Adrenal gland (tissue), 12 donors: ENCODE measurements around the gene FOXP4. TPM values are rescaled to one million over a fixed set of nuclear protein-coding genes. Genes with fewer than 3 reads are reported as not detected.

Experiments
- DNase-seq, 7 donors: peaks; one replicate each; pipeline ENCODE4 v3.0.0-alpha.2; 2019 to 2020
- H3K27ac ChIP-seq, 5 donors: fragments of 200-600 bp; sonication (generic) in 4 of 5; 1 replicate in 3 of 5; 2 replicates in 2 of 5; pipeline versions ENCODE4 v1.5.1 to v1.8.0; 2016 to 2020; ENCODE audit warnings: mild to moderate bottlenecking in 1 of 5
- H3K27me3 ChIP-seq: fragments of 200-600 bp; 2 replicates; pipeline ENCODE4 v1.8.0; 2021
- H3K36me3 ChIP-seq, 2 donors: fragments of 200-600 bp; replicated peaks in 1 of 2; 1 replicate in 1 of 2; 2 replicates in 1 of 2; pipeline versions ENCODE4 v1.5.1 to v1.8.0; 2018 to 2022
- H3K4me1 ChIP-seq, 2 donors: fragments of 200-600 bp; replicated peaks in 1 of 2; 1 replicate in 1 of 2; 2 replicates in 1 of 2; pipeline versions ENCODE4 v1.5.1 to v1.8.0; 2018 to 2021
- H3K4me3 ChIP-seq, 4 donors: fragments of 200-600 bp; sonication (generic) in 3 of 4; one replicate each; pipeline ENCODE4 v1.5.1; 2016 to 2018
- H3K9me3 ChIP-seq, 3 donors: fragments of 200-600 bp; sonication (generic) in 1 of 3; replicated peaks in 1 of 3; 1 replicate in 2 of 3; 2 replicates in 1 of 3; pipeline versions ENCODE4 v1.5.1 to v1.8.0; 2016 to 2021
- POLR2A ChIP-seq, 2 donors: fragments of 450-650 bp; IDR thresholded peaks; one replicate each; pipeline ENCODE4 v1.6.1; 2017; ENCODE audit warnings: antibody characterized with exemption in 2 of 2, mild to moderate bottlenecking in 2 of 2, moderate library complexity in 1 of 2
- WGBS, 4 donors: extraction: QIAGEN DNeasy Blood & Tissue Kit in 2 of 4; methylation state at CpG; one replicate each; pipeline versions ENCODE4 v1.1.5 to v1.1.7; 2013 to 2017; 5-methylcytosine and 5-hydroxymethylcytosine counted together
- intact Hi-C, 2 donors: fragments of 100-400 bp; cut with DNase I; formaldehyde crosslinking; loops; one replicate each; pipeline versions ENCODE4 v1.14.1 to v1.15.0; 2022 to 2023
- polyA plus RNA-seq, 3 donors: library from polyadenylated mRNA; stranded (reverse); fragments of 200-250 nt in 2 of 3; fragments of 350-450 nt in 1 of 3; fragmentation: Illumina TruSeq in 1 of 3; extraction: RNeasy Lipid Tissue Mini Kit (QIAGEN cat#74804) in 1 of 3; gene quantifications; one replicate each; pipeline ENCODE4 v1.2.3, GENCODE V29; 2013 to 2014
- total RNA-seq, 9 donors: library from RNA; depleted of rRNA in 4 of 9; stranded (reverse); fragments of >200 nt in 4 of 9; fragments of 120-200 nt in 1 of 9; fragmentation: NEBNext Ultra II Directional in 1 of 9; extraction: Animal tissue kit (Norgen Biotek cat#: 25700) in 1 of 9; gene quantifications; one replicate each; pipeline versions ENCODE4 v1.1.0 to v1.2.4, GENCODE V29; 2013 to 2023
- TF ChIP-seq, protein P1 (sequence below), 6 experiments: fragments of 450-650 bp in 4 of 6; fragments of 200-600 bp in 2 of 6; sonication (generic) in 1 of 6; IDR thresholded peaks; 1 replicate in 5 of 6; 2 replicates in 1 of 6; pipeline versions ENCODE4 v1.5.1 to v1.8.0; 2016 to 2021; ENCODE audit warnings: antibody characterized with exemption in 6 of 6, mild to moderate bottlenecking in 2 of 6, moderate library complexity in 1 of 6
- donor health status: healthy with polysubstance abuse.
- donor health status: Bipolar disorder and iron deficiency.
- donor health status: DM: yes; HTN: yes; CAD: no.
- donor health status: DM: no; HTN: no; CAD: no.
- donor health status: DM: no; HTN: no; CAD: no.
- donor health status: DM: yes; HTN: yes; CAD: no.

The FOXP4 gene
- total and polyA plus RNA-seq, 12 donors = 1.6 to 18.2 (median 11.3) TPM

DNA sequence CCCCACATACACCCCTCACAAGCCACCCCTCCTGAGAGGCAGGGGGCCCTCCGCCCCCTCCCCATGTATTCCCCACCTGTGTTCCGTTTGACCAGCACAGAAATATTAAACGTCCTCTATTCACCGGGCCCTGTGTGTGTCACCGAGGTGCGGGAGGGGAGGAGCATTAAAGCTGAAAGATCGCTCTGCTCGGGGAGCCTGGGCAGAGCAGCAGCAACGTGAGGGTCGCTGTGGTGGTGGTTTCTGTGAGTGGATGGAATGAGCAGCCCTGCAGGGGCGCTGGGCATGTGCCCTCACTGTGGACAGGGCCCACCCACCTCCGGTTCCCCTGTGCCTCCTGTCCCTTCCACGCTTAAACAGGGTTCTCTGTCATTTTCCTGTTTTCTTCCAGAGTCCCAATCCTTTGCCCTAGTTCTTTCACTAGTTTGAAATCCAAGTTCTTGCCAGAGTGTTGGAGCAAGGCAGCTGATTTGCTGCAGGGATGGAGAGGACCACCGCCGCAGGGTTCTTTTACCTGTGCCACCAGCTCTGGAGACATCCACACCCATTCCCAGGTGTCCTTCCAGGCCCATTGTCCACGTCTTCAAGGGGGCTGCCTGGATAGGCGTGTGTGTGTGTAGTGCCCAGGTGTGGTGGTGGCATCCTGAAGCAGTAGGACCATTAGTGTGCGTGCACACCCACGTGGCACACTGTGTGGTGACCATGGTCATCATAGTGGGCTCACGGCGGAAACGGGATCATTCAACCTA, 54.5 kb downstream of the FOXP4 start:
- Histone ChIP-seq H3K4me1 (peaks cover 0 to 10% of the 10 kb centered on the region in 2 donors), H3K9me3 (no peaks in the 10 kb centered on the region), H3K36me3 (peaks cover 0 to 5% of the 10 kb centered on the region in 2 donors), H3K4me3 (no peak overlapping the region), H3K27me3 (no peaks in the 10 kb centered on the region), H3K27ac (no peak overlapping the region)
- intact Hi-C loops = loop anchor here in 1 of 2 donors (5.0 to 10.0 kb wide), 2 partner anchors 174 to 233 kb away; partner anchors contain the start of gene FRS3
- WGBS, 4 donors = 74 to 83% (median 79%) methylated on average over 18 to 22 of the region's 22 CpGs
- TF ChIP-seq, protein P1, sequence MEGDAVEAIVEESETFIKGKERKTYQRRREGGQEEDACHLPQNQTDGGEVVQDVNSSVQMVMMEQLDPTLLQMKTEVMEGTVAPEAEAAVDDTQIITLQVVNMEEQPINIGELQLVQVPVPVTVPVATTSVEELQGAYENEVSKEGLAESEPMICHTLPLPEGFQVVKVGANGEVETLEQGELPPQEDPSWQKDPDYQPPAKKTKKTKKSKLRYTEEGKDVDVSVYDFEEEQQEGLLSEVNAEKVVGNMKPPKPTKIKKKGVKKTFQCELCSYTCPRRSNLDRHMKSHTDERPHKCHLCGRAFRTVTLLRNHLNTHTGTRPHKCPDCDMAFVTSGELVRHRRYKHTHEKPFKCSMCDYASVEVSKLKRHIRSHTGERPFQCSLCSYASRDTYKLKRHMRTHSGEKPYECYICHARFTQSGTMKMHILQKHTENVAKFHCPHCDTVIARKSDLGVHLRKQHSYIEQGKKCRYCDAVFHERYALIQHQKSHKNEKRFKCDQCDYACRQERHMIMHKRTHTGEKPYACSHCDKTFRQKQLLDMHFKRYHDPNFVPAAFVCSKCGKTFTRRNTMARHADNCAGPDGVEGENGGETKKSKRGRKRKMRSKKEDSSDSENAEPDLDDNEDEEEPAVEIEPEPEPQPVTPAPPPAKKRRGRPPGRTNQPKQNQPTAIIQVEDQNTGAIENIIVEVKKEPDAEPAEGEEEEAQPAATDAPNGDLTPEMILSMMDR (IDR thresholded peaks at IDR 0.05) = no peak
- no peak for TF ChIP-seq POLR2A (IDR thresholded peaks at IDR 0.05)
- no peak for DNase-seq

DNA sequence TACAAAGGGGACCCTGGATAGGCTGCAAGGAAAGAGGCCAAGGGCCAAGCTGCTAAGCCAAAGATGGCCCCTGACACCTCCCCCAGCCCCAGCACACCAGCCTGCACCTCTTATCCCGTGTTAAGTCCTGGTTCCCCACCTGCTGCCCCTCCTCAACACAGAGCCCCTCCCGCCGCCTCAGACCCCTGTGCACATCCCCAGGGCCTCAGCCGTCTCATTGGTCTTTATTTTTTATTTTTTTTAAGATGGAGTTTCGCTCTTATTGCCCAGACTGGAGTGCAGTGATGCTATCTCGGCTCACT, 55.0 kb downstream of the FOXP4 start:
- WGBS, 4 donors = 82 to 89% (median 84%) methylated on average over 6 of the region's 6 CpGs
- peaks cover 0 to 10% of the 10 kb centered on the region in 2 donors for H3K4me1 ChIP-seq
- no peak for DNase-seq
- H3K36me3 ChIP-seq = peaks cover 0 to 5% of the 10 kb centered on the region in 2 donors
- H3K9me3 ChIP-seq = no peaks in the 10 kb centered on the region
- no peaks in the 10 kb centered on the region for H3K27me3 ChIP-seq
- no peak overlapping the region for H3K4me3 ChIP-seq
- intact Hi-C loops = loop anchor here in 1 of 2 donors (5.0 to 10.0 kb wide), 2 partner anchors 174 to 234 kb away; partner anchors contain the start of gene FRS3
- H3K27ac ChIP-seq = no peak overlapping the region
- no peak for TF ChIP-seq POLR2A (IDR thresholded peaks at IDR 0.05)
- TF ChIP-seq, protein P1 (IDR thresholded peaks at IDR 0.05) = no peak

DNA sequence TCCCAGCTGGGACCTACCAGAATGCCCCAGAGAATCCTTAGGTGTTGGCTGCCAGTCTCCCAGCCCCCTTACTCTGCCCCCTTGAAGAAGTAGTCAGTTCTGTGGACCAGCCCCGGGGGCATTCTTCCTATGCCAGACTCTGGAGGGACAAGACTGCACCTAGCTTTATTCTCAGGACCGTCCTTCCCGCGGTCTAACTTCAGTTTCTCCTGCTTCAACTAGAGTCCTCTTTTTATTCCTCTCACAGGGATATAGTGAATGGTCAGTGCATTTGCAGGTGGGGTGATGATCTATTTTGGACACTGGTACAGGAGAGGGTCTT, 56.2 kb downstream of the FOXP4 start:
- Histone ChIP-seq H3K36me3 (no peaks in the 10 kb centered on the region), H3K4me1 (peaks cover 0 to 10% of the 10 kb centered on the region in 2 donors), H3K9me3 (no peaks in the 10 kb centered on the region), H3K4me3 (no peak overlapping the region), H3K27ac (no peak overlapping the region), H3K27me3 (no peaks in the 10 kb centered on the region)
- TF ChIP-seq POLR2A (IDR thresholded peaks at IDR 0.05) = no peak
- TF ChIP-seq, protein P1 (IDR thresholded peaks at IDR 0.05) = no peak
- intact Hi-C loops = loop anchor here (2.0 to 10.0 kb wide), 3 partner anchors 80 to 235 kb away; partner anchors contain the start of gene FRS3 (in 1 of the 2)
- WGBS, 4 donors = 63 to 80% (median 69%) methylated on average over 4 of the region's 4 CpGs
- no peak for DNase-seq

DNA sequence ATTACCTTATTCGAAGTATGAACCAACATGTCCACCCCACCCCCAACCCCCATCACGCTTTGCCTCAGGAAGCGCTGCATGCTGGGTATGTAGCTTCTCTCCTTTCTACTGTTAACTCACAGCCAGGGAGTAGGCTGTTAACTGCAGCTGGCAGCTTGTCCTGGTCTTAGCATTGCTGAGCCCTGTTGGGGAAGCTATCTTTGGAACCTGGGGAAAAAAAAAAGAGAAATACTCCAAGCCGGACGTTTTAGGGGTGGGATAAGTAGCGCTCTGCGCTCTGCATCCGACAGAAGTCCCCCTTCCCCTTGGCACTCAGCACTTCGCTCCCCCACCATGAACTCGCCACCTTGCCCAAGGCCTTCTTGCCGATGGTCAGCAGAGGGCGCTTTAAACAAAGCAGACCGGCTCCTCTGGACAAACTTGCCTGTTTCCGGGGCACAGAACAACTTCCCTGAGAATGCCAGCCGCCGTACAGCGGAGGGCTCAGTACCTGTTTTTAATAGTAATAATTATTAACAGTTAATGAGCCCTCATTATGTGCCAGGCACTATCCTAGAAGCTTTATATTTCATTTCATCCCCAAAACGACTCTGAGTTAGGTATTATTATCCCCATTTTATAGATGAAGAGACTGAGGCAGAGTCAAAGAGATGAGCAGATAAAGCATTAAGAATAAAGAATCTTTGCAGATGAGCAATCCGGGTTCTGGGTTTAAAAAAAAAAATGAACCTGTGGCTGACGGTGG, 56.9 kb downstream of the FOXP4 start:
- peak; percentile 78 to 90 (median 81) for DNase-seq
- 5 to 9% (median 5%) methylated on average over 11 to 20 of the region's 20 CpGs for WGBS, 4 donors
- Histone ChIP-seq H3K4me3 (peak overlapping the region in 1 of 4 donors; percentile 33), H3K9me3 (no peaks in the 10 kb centered on the region), H3K36me3 (no peaks in the 10 kb centered on the region), H3K27me3 (no peaks in the 10 kb centered on the region), H3K27ac (no peak overlapping the region), H3K4me1 (peaks cover 0 to 10% of the 10 kb centered on the region in 2 donors)
- TF ChIP-seq, protein P1 (IDR thresholded peaks at IDR 0.05) = peak; percentile 72 to 92 (median 88)
- TF ChIP-seq POLR2A (IDR thresholded peaks at IDR 0.05) = no peak
- intact Hi-C loops = loop anchor here (2.0 to 10.0 kb wide), 3 partner anchors 80 to 236 kb away; partner anchors contain the start of gene FRS3 (in 1 of the 2)
